ENCODE data around the gene EPB41L5.
"Not testable (repeated sequence)": the region's sequence is repeated elsewhere in the genome, so short reads cannot be mapped to it uniquely, and the experiment has no call there.

EPB41L5 gene

DNA sequence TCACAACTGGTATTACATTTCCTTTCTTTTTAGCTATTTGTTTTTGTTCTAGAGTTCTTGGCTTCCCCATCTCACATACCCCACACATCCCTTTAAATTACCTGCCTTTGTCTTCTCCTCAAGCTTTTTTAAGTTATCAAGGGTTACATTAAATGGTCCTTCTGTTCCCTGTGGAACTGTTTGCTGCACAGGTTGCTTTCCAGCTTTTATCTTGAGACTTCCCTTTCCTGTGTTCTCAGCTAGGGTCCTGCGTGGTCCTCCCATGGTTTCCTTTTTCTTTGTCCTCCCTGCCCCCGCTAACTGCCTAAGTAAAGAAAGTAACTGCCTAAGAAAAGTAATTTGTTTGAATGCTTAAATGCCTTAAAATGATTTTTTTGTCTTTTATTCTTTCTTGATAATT is 66.8 kb downstream of the EPB41L5 start:
- DNase-seq (ENCODE audit: low read depth, low spot score), result no peak
- H3K27ac ChIP-seq, result no peak overlapping the region

DNA sequence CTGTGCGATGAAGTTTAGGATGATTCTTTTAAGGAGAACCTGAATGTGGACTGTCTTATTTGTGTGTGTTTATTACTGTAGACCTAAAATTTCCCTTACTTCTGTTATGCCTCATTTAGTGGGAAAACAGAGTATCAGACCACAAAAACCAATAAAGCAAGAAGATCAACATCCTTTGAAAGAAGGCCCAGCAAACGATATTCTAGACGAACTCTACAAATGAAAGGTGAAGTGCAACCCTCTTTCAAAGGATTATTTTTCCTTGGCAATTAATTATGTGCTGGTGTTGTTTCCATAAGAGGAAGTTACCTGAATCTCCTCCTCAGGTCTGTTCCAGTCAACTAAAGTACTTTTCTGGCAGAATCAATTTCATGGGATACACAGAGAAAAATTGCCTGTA is 78.6 kb downstream of the EPB41L5 start:
- no peak for DNase-seq (ENCODE audit: low read depth, low spot score)
- H3K27ac ChIP-seq, result no peak overlapping the region

DNA sequence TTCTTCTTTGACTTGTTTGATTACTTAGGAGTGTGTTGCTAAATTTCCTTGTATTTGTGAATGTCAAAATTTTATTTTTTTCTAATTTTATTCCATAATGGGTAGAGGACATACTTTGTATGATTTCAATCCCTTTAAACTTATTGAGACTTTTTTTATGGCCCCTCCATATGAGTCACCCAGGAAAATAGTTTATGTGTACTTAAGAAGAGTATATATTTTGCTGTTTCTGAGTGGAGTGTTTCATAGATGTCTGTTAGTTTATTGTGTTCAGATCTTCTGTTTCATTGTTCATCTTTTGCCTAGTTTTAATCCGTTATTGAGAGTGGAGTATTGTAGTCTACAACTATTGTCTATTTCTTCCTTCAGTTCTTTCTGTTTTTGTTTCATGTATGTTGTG is 81.9 kb downstream of the EPB41L5 start:
- H3K27ac ChIP-seq, result no peak overlapping the region
- no peak for DNase-seq (ENCODE audit: low read depth, low spot score)

DNA sequence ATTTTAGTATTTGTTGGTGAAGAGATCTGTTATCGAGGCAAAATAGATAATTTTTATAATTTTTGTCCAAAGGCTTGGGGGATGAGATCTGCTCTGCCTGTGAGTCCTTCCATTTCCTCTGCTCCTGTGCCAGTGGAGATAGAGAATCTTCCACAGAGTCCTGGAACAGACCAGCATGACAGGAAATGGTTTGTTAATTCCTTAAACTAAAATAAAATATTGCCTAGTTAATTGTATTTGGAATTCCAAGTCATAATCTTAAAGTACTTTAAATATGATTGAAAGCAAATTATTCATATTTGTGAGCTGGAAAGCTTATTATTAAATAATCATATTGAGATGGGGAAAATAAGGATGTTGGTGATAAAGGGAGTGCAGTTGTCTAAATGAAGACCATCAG is 87.8 kb downstream of the EPB41L5 start:
- no peak overlapping the region for H3K27ac ChIP-seq
- no peak for DNase-seq (ENCODE audit: low read depth, low spot score)

DNA sequence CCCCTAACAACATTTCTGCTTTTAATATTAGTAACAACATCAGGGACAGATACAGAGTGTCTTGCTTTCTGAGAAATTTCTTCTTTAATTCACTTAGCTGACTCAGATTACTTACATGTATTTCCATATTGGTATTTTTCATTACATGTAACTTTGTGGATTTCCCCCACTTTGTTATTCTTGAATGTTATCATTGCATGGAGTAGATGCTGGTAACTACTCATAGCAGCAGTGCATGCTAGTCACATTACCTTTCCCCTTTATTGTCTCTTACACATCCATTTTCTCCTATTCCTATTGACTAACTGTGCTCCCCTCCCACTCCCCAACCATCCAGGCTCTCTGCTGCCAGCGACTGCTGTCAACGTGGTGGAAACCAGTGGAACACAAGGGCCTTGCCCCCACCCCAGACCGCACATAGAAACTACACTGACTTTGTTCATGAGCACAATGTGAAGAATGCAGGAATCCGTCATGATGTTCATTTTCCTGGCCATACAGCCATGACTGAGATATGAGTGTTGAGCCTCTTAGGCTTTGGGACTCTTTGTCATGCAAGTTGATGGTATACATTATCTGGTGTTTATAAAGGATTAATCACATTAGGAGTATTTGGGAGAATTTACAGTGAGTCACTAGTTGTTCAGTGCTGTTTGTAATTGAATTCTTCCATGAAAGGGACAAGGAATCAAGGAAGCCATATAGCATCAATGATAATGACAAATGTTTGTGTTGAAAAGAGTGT is 91.0 kb downstream of the EPB41L5 start:
- peak overlapping the region; percentile 74 for H3K27ac ChIP-seq
- DNase-seq (ENCODE audit: low read depth, low spot score), result peak; percentile 91

DNA sequence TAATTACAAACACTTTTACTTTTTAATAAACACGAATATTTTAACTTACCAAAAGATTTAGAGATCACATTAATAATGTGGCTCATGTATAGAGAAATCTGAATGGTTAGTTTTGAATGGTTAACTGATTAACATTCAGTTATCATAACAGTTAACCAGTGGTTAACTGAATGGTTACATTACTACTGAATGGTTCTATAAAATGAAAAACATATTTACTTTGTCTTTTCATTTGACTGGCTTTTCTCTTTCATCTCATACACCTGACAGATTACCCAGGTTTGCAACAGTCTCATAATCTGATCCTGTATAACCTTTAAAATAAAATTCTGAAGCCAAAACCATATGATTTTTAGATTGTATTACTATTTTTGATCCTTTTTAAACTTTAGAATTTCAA is 91.9 kb downstream of the EPB41L5 start:
- peak overlapping the region; percentile 74 for H3K27ac ChIP-seq
- no peak for DNase-seq (ENCODE audit: low read depth, low spot score)

DNA sequence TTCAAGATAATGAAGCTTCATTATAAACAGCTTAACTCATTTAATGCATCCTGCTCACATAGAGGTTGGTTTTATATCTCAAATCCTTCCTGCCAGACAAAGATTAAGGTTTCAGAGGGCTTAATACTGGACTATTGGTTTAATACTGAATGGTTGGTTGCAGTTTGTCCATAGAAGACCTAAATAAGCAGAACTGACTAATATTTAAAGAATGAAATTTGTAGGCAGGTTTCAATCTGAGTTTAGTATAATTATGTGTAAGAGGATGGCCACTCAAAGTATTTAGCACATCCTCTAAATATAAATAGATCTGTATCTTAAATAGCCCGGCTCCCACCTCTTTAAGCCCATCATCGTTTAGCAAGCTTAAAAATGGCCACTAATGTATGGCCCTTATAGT is 92.5 kb downstream of the EPB41L5 start:
- peak overlapping the region; percentile 74 for H3K27ac ChIP-seq
- DNase-seq (ENCODE audit: low read depth, low spot score), result no peak

DNA sequence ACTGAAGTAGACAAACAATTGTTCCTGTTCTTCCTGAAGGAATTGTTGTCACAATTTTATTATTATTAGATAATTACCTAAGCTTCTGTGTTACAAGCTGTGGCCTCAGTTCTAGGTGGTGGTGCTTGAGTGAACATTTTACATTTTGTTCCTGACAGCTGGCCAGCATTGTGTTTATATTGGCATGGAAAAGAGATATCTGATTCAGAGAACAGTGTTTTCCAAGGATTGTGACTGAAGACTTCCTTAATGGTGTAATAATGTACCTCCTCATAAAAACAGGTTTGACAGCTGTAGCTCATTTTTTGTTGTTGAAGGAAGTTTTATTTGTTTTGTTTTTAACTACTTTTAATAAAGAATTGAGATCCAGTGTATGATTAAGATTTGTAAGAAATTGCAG is 95.2 kb downstream of the EPB41L5 start:
- peak; percentile 56 for DNase-seq (ENCODE audit: low read depth, low spot score)
- H3K27ac ChIP-seq, result peak overlapping the region; percentile 68

DNA sequence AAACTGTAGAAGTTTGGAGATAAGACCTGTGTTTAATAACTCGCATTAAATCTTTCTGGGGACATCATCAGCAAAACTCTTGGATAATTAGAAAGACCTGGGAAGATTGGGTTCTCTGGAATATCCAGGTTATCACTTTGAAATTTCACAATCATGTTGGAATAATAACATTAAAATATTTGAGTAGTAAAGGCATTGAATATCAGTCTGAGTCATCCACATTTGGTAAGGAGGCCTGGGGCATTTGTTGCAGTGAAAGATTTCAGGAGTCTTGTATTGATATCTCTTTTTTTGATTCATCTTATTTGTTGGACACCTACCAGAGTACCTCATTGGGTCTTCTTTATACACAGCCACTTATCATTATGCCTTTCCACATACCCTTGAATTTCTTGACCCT is 95.9 kb downstream of the EPB41L5 start:
- peak overlapping the region; percentile 68 for H3K27ac ChIP-seq
- no peak for DNase-seq (ENCODE audit: low read depth, low spot score)

DNA sequence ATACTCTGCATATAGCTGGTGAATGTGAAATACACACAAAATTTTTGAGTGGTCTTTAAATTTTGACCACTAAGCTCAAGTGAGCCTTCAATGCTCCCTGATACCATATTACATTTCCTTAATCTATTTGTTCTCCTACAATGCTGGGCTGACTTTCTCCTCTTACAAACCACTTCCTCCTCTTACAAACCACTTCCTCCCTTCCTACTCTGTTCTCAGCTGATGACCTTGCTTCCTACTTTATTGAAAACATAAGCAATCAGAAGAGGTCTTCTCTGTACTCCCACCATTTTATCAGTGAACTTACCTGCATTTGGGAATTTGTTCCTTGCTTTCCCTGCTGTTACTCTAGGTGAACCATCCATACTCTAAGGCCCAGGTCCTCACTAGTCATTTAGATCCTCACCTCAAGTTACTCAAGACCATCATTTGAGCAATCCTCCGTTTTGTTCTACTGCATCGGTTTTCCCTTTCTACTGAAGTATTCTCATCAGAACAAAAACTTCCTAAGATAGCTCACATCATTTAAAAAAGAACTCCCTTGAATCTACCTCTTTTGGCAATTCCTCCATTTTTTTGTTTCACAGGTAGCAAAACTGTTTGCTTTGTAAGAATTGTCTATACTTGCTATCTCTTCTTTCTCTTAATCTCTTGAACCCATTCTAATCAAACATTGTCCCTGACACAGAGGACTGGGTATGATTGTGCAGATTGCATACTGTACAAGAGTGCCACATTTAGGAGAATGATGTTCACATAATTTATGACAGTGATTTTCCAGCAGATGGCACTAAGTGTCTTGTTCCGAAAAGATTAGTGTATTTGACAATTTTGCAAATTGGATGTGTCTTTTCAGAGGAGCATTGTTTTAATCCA is 96.5 kb downstream of the EPB41L5 start:
- peak overlapping the region; percentile 68 for H3K27ac ChIP-seq

DNA sequence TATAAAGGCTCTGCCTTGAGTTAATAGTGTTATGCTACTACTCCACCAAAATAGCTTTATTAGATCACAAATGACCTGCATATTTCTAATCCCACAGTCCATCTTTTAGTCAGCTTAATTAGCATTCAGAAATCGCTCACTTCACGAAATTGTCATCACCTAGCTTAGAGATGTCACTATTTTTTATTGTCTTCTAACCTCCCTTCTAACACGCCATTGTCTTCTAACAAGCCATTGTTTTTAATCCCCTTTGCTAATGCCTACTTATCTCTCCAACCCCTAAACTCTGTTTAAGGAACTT is 97.1 kb downstream of the EPB41L5 start:
- no peak for DNase-seq (ENCODE audit: low read depth, low spot score)
- H3K27ac ChIP-seq, result no peak overlapping the region

More for the DNA sequence above, 96.5 kb downstream of the EPB41L5 start:
- no peak for DNase-seq (ENCODE audit: low read depth, low spot score)

DNA sequence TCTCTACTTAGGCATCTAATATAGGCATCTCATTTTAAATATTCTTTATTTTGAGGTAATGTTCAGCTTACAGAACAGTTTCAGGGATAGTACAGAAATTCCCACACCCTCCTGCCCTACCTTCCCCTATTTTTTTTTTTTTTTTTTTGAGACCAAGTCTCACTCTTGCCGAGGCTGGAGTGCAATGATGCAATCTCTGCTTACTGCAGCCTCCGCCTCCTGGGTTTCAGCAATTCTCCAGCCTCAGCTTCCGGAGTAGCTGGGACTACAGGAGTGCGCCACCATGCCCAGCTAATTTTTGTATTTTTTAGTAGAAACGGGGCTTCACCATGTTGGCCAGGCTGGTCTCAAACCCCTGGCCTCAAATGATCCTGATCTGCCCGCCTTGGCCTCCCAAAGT is 97.6 kb downstream of the EPB41L5 start:
- DNase-seq (ENCODE audit: low read depth, low spot score), result no peak
- H3K27ac ChIP-seq, result no peak overlapping the region

DNA sequence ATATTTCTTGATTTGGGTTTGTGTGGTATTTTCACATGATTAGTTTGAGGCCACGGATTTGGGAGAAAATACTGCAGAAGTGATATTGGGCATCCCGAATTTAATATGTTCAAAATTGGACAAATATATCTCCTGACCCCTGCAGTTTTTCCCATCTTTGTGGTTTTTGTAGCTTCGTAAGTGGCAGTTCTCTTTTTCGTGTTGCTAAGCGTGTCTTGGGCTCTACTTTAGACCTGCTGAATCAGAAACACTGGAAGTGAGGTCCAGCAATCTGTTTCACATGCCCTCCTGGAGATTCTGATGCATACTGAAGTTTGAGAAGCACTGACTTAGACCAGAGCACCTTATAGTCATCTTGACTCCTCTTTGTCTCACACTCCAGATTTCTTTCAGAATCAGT is 98.3 kb downstream of the EPB41L5 start:
- DNase-seq (ENCODE audit: low read depth, low spot score), result no peak
- H3K27ac ChIP-seq, result no peak overlapping the region

DNA sequence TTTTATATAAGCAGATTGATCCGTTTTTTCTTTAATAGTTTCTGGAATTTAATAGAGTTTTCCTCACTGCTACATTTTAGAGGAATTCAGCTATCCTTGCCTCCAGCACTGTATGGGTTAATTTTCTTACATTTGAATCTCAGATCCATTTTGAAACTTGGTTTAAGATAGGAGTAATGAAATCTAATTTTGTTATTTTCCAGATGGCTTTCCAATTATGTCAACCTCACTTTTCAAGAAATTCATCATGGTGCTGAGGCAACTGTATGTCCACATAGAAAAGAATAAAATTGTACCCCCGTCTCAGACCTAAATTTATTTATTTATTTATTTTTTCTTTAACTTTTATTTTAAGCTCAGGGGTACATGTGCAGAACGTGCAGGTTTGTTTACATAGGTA is 105.1 kb downstream of the EPB41L5 start:
- DNase-seq (ENCODE audit: low read depth, low spot score), result no peak
- no peak overlapping the region for H3K27ac ChIP-seq

DNA sequence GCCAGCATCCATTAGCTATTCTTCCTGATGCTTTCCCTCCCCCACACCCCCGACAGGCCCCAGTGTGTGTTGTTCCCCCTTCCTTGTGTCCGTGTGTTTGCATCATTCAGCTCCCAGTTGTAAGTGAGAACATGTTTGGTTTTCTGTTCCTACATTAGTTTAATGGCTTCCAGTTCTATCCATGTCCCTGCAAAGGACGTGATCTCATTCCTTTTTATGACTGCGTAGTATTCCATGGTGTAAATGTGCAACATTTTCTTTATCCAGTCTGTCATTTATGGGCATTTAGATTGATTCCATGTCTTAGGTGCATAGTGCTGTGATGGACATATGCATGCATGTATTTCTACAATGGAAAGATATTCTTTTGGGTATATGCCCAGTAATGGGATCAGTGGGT is 105.6 kb downstream of the EPB41L5 start:
- DNase-seq (ENCODE audit: low read depth, low spot score), result no peak
- H3K27ac ChIP-seq, result no peak overlapping the region

DNA sequence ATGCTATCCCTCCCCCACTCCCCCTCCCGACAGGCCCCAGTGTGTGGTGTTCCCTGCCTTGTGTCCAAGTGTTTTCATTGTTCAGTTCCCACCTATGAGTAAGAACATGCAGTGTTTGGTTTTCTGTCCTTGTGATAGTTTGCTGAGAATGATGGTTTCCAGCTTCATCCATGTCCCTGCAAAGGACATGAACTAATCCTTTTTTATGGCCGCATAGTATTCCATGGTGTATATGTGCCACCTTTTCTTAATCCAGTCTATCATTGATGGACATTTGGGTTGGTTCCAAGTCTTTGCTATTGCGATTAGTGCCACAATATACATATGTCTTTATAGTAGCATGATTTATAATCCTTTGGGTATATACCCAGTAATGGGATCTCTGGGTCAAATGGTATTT is 108.5 kb downstream of the EPB41L5 start:
- DNase-seq (ENCODE audit: low read depth, low spot score); H3K27ac ChIP-seq: not testable (repeated sequence)

DNA sequence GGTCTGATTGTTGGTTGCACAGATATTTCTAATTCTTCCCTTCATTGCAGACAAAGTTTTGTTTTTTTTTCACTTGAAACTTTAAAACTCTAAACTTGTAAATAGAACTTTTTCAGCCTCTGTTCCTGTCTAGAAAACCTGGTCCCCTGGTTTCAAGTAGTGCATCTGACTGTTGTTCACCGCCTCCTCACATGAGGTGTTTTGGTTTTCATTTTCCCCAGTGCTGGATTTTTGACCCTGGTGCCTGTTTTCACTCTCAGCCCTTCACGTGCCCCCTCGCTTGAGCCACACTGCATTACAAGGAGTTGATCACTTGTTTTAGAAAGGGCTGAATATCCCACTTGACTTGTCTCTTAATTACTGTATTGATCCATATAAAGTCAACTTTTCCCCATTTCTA is 110.2 kb downstream of the EPB41L5 start:
- no peak for DNase-seq (ENCODE audit: low read depth, low spot score)
- H3K27ac ChIP-seq, result no peak overlapping the region

DNA sequence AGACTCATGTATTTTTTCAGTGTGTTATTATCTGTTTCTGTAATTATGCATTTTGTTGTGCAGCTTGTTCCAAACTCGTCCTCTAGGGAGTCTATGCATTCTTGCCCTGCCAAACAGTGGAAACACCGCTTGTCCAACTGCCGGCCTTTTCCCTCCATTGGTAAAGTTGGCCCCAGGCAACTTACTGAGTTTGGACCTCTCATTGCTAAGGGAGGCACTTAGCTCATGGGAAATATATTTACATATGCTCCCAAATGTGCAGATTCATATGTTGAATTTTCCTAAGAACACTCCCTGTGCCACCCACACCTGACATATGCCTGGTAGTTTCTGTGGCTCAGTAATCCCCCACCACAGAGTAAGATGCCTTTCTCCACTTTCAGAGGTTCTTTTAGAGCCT is 112.3 kb downstream of the EPB41L5 start:
- no peak for DNase-seq (ENCODE audit: low read depth, low spot score)
- no peak overlapping the region for H3K27ac ChIP-seq

DNA sequence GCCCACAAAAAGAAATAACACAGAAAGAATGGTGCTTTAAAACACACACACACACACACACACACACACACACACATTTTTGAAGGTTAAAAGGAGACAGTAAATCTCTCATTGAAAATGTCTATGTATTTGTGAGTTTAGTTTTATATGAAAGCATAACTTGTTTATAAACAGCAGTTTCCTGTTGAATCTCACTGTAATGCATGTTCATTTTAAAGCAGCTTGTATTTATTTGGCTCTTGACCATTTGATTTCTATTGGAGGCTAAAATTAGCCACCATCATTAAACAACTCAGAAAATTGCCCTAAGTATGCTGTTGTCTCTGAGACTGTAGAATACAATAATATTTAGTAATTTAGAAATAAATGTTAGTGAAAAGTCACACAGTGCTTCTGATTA is 115.3 kb downstream of the EPB41L5 start:
- DNase-seq (ENCODE audit: low read depth, low spot score), result no peak

DNA sequence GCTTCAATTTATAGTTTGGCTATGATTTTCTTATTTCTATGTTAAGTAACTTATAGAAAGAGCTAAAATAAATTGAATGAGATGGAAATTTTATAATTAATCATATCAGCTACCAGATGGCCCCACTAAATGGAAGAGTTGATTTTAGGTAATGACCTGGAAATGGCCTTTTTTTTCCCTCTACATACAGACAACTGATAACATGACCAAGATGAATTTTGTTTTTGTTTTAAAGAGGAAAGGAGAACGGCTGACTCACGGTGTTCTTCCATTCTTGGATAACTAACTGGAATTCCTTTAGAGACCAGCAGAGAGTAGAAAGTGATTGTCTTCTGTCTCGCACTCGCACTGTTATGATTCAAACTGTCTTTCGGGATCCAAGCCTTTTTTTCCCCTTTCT is 119.3 kb downstream of the EPB41L5 start:
- no peak overlapping the region for H3K27ac ChIP-seq
- no peak for DNase-seq (ENCODE audit: low read depth, low spot score)

More for the DNA sequence above, 115.3 kb downstream of the EPB41L5 start:
- no peak overlapping the region for H3K27ac ChIP-seq

DNA sequence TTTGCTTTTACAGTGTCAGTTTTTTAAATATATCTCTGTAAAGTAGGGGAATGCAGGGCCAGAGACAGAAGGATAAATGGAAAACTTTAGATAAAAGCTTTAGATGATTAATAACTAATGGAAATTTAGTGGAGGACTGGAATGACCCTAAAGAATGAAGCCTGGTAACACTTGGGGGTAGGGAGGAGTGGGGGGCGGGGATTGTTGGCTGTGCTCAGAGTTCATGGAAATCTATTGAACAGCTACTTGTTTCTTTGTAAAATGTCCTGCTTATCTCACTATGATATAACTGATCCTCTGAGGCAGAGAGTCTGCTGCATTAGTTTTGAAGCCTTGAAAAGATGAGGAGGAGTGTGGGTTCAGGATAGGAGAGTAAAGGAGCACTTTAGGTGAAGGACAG is 119.8 kb downstream of the EPB41L5 start:
- no peak for DNase-seq (ENCODE audit: low read depth, low spot score)

More for the DNA sequence above, 119.8 kb downstream of the EPB41L5 start:
- H3K27ac ChIP-seq, result no peak overlapping the region

Data from epithelial cell of prostate (primary cell).